ENCODE measurements around the gene MBD2. TPM values are rescaled to one million over a fixed set of nuclear protein-coding genes. Genes with fewer than 3 reads are reported as not detected.

Gene MBD2
- total RNA-seq, 1 experiment from 2014 or later: 61.3 TPM

DNA sequence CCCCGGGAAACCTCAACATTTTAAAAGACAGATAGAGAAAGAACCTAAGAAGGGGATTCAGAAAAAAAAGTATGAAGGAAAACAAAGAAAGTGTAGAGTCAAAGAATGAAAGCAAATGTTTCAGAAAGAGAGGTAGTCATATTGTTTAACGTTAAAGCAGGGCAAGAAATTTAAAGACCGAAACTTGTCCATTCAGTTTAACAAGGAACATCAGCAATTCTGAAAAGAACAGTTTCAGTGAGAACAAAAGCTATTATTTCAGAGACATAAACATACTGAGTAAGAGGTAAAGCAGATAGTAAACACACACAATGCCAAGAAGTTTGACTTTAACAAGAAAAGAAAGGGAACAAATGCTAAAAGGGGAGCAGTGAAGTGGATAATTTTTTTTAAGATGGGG, 41.1 kb downstream of the MBD2 start:
- DNase-seq: no peak
- Histone ChIP-seq H2AFZ (ENCODE audit: low read length) (no peak overlapping the region), H3K4me2 (ENCODE audit: low read depth, low read length, poor library complexity, severe bottlenecking) (peak overlapping the region; percentile 6), H3K27me3 (ENCODE audit: low read length) (no peaks in the 10 kb centered on the region), H3K4me1 (ENCODE audit: low read length) (peaks cover 76% of the 10 kb centered on the region), H3K4me3 (ENCODE audit: low read length) (no peak overlapping the region), H3K9me2 (replicated peaks; ENCODE audit: insufficient read depth, low read length) (no peaks in the 10 kb centered on the region), H4K20me1 (ENCODE audit: insufficient read depth, low read depth, low read length) (peaks cover 6% of the 10 kb centered on the region; the same call in 1 of the 2 replicates), H3K9ac (ENCODE audit: low read length) (no peak overlapping the region), H3K9me3 (ENCODE audit: low read length) (no peaks in the 10 kb centered on the region), H3K27ac (ENCODE audit: low read length) (peak overlapping the region; percentile 59), H3K79me2 (ENCODE audit: low read length) (peaks cover 97% of the 10 kb centered on the region), H3K36me3 (ENCODE audit: insufficient read depth, low read length) (peaks cover 64% of the 10 kb centered on the region)

DNA sequence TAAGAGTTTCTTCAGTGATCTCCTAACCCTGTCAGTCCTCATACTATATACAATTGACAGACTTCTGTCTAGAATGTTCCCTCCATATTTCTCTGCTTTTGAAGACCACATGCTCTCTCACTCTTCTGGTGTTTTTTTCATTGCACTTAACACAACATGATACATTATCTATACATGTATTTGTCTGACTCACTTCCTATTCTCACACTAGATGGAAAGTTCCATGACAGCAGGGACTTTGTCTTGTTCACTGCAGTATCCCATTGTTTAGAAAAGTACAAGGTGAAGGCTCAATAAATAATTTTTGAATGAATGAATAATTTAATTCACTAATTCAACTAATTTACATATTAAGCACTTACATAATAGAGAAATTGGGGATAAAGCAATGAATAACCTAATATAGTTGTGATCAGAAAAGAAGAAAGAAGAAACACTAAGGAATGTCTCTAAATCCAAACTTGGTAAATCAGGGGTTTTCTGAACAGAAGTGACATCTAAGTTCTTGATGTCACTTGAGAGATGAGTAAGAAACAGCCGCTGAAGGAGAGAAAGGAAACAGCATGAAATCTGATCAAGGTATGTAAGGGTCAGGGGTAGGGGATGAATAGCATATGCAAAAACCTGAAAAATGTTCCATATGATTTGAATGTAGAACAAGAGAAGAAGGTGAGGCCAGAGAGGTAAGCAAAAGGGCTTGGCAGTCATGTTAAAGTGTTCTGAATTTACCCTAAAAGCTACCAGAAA, 42.4 kb downstream of the MBD2 start:
- H4K20me1 ChIP-seq (ENCODE audit: insufficient read depth, low read depth, low read length): peaks cover 6% of the 10 kb centered on the region; the same call in 1 of the 2 replicates
- H3K27ac ChIP-seq (ENCODE audit: low read length): peak overlapping the region; percentile 59
- H3K4me3 ChIP-seq (ENCODE audit: low read length): no peak overlapping the region
- H3K79me2 ChIP-seq (ENCODE audit: low read length): peaks cover 97% of the 10 kb centered on the region
- no peaks in the 10 kb centered on the region for H3K9me2 ChIP-seq (replicated peaks; ENCODE audit: insufficient read depth, low read length)
- H3K27me3 ChIP-seq (ENCODE audit: low read length): no peaks in the 10 kb centered on the region
- H3K9ac ChIP-seq (ENCODE audit: low read length): no peak overlapping the region
- H3K4me2 ChIP-seq (ENCODE audit: low read depth, low read length, poor library complexity, severe bottlenecking): peak overlapping the region; percentile 6
- H3K9me3 ChIP-seq (ENCODE audit: low read length): no peaks in the 10 kb centered on the region
- peaks cover 51% of the 10 kb centered on the region for H3K36me3 ChIP-seq (ENCODE audit: insufficient read depth, low read length)
- H2AFZ ChIP-seq (ENCODE audit: low read length): no peak overlapping the region
- peaks cover 73% of the 10 kb centered on the region for H3K4me1 ChIP-seq (ENCODE audit: low read length)
- peak; percentile 49 for DNase-seq

DNA sequence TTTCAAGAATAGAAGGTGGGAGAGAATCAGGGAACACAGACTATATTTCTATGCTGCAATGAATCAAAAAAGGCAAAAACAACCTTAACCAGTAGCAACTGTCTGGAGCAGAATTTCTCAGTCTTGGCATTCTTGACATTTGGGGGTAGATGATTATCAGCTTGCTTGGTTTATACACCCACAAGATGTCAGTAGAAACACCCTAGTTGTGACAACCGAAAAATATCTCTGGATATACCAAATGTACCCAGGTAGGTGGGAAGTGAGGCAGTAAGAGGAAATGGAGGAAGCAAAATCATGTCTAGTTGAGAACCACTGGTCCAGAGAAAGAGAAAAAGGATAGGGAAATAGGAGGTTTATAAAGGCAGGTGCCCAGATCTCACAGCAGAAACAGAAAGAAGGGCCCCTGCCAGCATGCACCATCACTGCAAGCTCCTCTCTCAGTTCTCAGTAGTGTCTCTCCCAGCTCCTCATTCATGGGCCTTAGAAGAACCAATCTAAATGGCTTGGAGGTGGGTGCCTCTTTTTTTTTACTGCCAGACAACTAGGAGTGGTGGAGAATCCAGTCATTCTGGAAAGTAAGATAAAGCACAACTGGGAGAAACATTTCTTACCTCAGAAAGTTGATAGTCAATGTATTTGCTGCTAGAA, 50.4 kb downstream of the MBD2 start:
- Histone ChIP-seq H3K4me2 (ENCODE audit: low read depth, low read length, poor library complexity, severe bottlenecking) (no peak overlapping the region), H4K20me1 (ENCODE audit: insufficient read depth, low read depth, low read length) (no peaks in the 10 kb centered on the region), H3K27me3 (ENCODE audit: low read length) (no peaks in the 10 kb centered on the region), H3K36me3 (ENCODE audit: insufficient read depth, low read length) (peaks cover 17% of the 10 kb centered on the region), H3K27ac (ENCODE audit: low read length) (peak overlapping the region; percentile 60), H3K9me2 (replicated peaks; ENCODE audit: insufficient read depth, low read length) (no peaks in the 10 kb centered on the region), H3K9me3 (ENCODE audit: low read length) (no peaks in the 10 kb centered on the region), H3K79me2 (ENCODE audit: low read length) (peaks cover 100% of the 10 kb centered on the region), H3K4me3 (ENCODE audit: low read length) (no peak overlapping the region), H3K4me1 (ENCODE audit: low read length) (peaks cover 70% of the 10 kb centered on the region), H2AFZ (ENCODE audit: low read length) (no peak overlapping the region), H3K9ac (ENCODE audit: low read length) (no peak overlapping the region)
- no peak for DNase-seq

DNA sequence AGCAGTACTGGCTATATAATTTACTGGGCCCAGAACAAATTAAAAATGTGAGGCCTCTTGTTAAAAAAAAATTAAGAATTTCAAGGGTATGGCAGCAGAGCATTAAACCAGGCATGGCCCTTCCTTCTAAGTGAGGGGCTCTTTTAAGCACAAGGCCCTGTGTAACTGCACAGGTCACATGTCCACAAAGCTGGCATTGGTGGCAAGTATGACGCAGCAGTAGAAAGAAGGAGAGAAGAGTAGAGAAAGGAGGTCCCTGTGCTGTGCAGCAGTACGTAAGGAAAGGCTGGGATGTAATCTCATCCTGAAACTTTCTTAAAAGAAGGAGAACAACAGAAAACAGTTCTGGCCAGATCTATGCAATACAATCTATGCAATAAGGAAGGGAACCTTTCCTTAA, 51.2 kb downstream of the MBD2 start:
- Histone ChIP-seq H3K27ac (ENCODE audit: low read length) (peak overlapping the region; percentile 60), H3K4me3 (ENCODE audit: low read length) (no peak overlapping the region), H3K9ac (ENCODE audit: low read length) (no peak overlapping the region), H3K4me1 (ENCODE audit: low read length) (peaks cover 70% of the 10 kb centered on the region), H4K20me1 (ENCODE audit: insufficient read depth, low read depth, low read length) (no peaks in the 10 kb centered on the region), H3K36me3 (ENCODE audit: insufficient read depth, low read length) (peaks cover 17% of the 10 kb centered on the region), H3K79me2 (ENCODE audit: low read length) (peaks cover 97% of the 10 kb centered on the region), H2AFZ (ENCODE audit: low read length) (no peak overlapping the region), H3K27me3 (ENCODE audit: low read length) (no peaks in the 10 kb centered on the region), H3K9me3 (ENCODE audit: low read length) (no peaks in the 10 kb centered on the region), H3K9me2 (replicated peaks; ENCODE audit: insufficient read depth, low read length) (no peaks in the 10 kb centered on the region), H3K4me2 (ENCODE audit: low read depth, low read length, poor library complexity, severe bottlenecking) (no peak overlapping the region)
- DNase-seq: no peak

DNA sequence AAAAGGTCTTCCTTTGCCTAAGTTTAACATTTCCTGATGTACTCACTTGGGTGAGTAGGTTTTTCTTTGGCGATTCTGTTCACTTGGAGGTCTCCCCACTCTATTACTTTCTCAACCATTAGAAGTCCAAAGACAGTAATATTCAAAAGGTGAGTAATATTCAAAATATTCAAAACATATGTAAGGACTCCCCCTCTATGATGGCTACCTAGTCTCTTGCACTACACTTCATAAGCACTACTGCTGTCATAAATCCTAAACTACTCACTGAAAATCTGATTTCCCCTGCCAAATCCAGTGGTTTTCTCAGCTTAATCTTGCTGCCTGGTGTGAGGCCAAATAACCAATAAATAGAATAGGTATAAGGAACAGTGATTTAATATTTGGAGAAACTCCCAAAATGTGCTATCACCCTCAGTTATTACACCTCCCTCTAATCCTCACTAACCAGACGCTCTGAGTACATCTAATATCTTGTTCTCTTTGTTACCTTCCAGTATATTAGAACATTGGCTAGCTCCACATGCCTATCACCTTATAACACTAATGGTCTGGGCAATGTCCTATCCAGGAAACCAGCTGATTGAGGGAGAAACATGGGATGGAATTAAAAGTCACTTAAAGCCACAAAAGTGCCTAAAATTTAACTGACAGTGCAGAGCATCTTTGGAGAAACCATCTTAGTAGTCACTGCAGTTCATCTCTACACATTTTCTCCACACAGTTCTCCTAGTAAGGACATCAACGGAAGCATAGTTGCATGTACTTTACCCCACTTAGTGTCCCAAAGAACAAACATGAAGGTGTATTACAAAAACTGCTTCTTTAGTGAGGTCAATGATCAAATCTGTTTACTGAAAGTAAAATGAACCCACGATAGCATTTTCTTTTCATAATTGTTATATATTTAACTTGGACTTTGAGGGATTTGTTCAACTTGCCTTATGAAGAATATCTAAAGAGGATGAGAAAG, 54.8 kb downstream of the MBD2 start:
- Histone ChIP-seq H3K9ac (ENCODE audit: low read length) (no peak overlapping the region), H3K36me3 (ENCODE audit: insufficient read depth, low read length) (peaks cover 38% of the 10 kb centered on the region), H3K4me1 (ENCODE audit: low read length) (peaks cover 39% of the 10 kb centered on the region), H3K9me2 (replicated peaks; ENCODE audit: insufficient read depth, low read length) (no peaks in the 10 kb centered on the region), H4K20me1 (ENCODE audit: insufficient read depth, low read depth, low read length) (0 out of 2 replicates have a peak, but pooled peaks cover 5% of the 10 kb centered on the region), H3K4me3 (ENCODE audit: low read length) (no peak overlapping the region), H2AFZ (ENCODE audit: low read length) (no peak overlapping the region), H3K9me3 (ENCODE audit: low read length) (no peaks in the 10 kb centered on the region), H3K27me3 (ENCODE audit: low read length) (no peaks in the 10 kb centered on the region), H3K4me2 (ENCODE audit: low read depth, low read length, poor library complexity, severe bottlenecking) (no peak overlapping the region), H3K27ac (ENCODE audit: low read length) (0 out of 2 replicates have a peak overlapping the region, but pooled peaks have one; percentile 10), H3K79me2 (ENCODE audit: low read length) (peaks cover 93% of the 10 kb centered on the region)
- DNase-seq: no peak

DNA sequence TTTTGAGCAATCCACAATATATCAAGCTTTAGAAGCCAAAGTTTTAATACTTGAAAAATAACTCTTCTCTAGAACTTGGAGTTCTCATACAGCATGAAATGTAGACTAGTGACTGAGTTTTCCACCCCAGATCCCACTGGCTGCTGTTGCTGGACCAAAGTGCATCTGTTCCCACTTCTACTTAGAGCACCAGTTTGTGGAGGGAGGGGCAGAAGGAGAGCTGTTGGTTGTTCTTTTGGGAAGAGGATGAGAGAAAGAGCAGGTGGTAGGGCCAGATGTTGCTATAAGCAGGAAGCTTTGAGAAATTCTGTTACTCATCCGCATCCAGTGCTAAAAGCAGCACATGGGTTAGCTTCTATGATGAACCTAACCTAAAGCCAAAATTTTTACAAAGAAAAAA, 59.0 kb downstream of the MBD2 start:
- H3K36me3 ChIP-seq (ENCODE audit: insufficient read depth, low read length): peaks cover 58% of the 10 kb centered on the region
- H3K4me2 ChIP-seq (ENCODE audit: low read depth, low read length, poor library complexity, severe bottlenecking): no peak overlapping the region
- peaks cover 17% of the 10 kb centered on the region for H3K4me1 ChIP-seq (ENCODE audit: low read length)
- H3K27me3 ChIP-seq (ENCODE audit: low read length): no peaks in the 10 kb centered on the region
- no peaks in the 10 kb centered on the region for H3K9me3 ChIP-seq (ENCODE audit: low read length)
- H3K4me3 ChIP-seq (ENCODE audit: low read length): no peak overlapping the region
- H3K9ac ChIP-seq (ENCODE audit: low read length): no peak overlapping the region
- no peak for DNase-seq
- H4K20me1 ChIP-seq (ENCODE audit: insufficient read depth, low read depth, low read length): 0 out of 2 replicates have a peak, but pooled peaks cover 5% of the 10 kb centered on the region
- H3K79me2 ChIP-seq (ENCODE audit: low read length): peaks cover 89% of the 10 kb centered on the region
- H3K27ac ChIP-seq (ENCODE audit: low read length): no peak overlapping the region
- H3K9me2 ChIP-seq (replicated peaks; ENCODE audit: insufficient read depth, low read length): no peaks in the 10 kb centered on the region
- no peak overlapping the region for H2AFZ ChIP-seq (ENCODE audit: low read length)

DNA sequence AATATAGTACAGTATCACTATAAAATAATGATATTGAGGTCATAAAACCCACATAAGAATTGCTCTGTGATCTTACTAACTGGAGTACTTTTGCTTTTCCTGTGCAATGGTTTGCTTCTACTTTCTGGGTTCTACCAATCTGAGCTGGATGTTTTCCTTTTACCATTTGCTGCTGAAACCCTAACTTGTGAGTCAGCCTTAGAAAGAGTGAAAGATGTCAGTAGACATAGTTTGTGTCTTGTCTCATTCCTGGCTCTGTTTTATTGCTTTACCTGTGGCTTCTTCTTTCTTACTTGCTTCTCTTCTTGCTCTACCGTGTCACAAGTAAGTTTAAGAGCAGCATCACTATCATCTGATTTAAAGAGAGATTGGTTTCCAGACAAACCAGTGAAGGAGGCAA, 61.0 kb downstream of the MBD2 start:
- Histone ChIP-seq H3K9me2 (replicated peaks; ENCODE audit: insufficient read depth, low read length) (no peaks in the 10 kb centered on the region), H3K4me1 (ENCODE audit: low read length) (no peaks in the 10 kb centered on the region), H4K20me1 (ENCODE audit: insufficient read depth, low read depth, low read length) (0 out of 2 replicates have a peak, but pooled peaks cover 5% of the 10 kb centered on the region), H3K27ac (ENCODE audit: low read length) (no peak overlapping the region), H3K27me3 (ENCODE audit: low read length) (no peaks in the 10 kb centered on the region), H3K4me3 (ENCODE audit: low read length) (no peak overlapping the region), H3K36me3 (ENCODE audit: insufficient read depth, low read length) (peaks cover 72% of the 10 kb centered on the region), H3K4me2 (ENCODE audit: low read depth, low read length, poor library complexity, severe bottlenecking) (no peak overlapping the region), H3K79me2 (ENCODE audit: low read length) (peaks cover 82% of the 10 kb centered on the region), H2AFZ (ENCODE audit: low read length) (no peak overlapping the region), H3K9me3 (ENCODE audit: low read length) (no peaks in the 10 kb centered on the region), H3K9ac (ENCODE audit: low read length) (no peak overlapping the region)
- DNase-seq: no peak

All from Karpas-422 (cell line).